HepG2 (cell line): Measurements from ENCODE around the gene KLHDC2. TPM values are rescaled to one million over a fixed set of nuclear protein-coding genes. Genes with fewer than 3 reads are reported as not detected.

ENCODE experiments used
- ADNP ChIP-seq: sonication (generic); formaldehyde crosslinking; IDR thresholded peaks from 2 replicates; pipeline ENCODE4 v1.4.0; 2020; ENCODE audit warnings: missing genetic modification reagents
- AKAP8 ChIP-seq: sonication (generic); formaldehyde crosslinking; IDR thresholded peaks from 2 replicates; pipeline ENCODE4 v1.5.1; 2020; ENCODE audit warnings: mild to moderate bottlenecking, missing genetic modification reagents
- ARHGAP35 ChIP-seq: sonication (generic); formaldehyde crosslinking; IDR thresholded peaks from 2 replicates; pipeline ENCODE4 v1.9.0; 2022; ENCODE audit warnings: mild to moderate bottlenecking, inconsistent platforms, moderate library complexity, missing genetic modification reagents, borderline replicate concordance
- HDAC2 ChIP-seq: sonication (generic); formaldehyde crosslinking; IDR thresholded peaks from 2 replicates; pipeline ENCODE4 v1.4.0; 2020; ENCODE audit warnings: missing genetic modification reagents
- KMT2B ChIP-seq: IDR thresholded peaks from 2 replicates; pipeline ENCODE4 v1.6.1; 2016; ENCODE audit warnings: missing genetic modification reagents, missing compliant biosample characterization
- MAFF ChIP-seq: IDR thresholded peaks from 2 replicates; pipeline ENCODE4 v1.6.1; 2011; ENCODE audit warnings: low read depth, low read length, improper control_type of control experiment
- NFKBIZ ChIP-seq: IDR thresholded peaks from 2 replicates; pipeline ENCODE4 v1.6.1; 2018; ENCODE audit warnings: missing genetic modification reagents, missing compliant biosample characterization
- SMAD3 ChIP-seq: sonication (generic); formaldehyde crosslinking; IDR thresholded peaks from 2 replicates; pipeline ENCODE4 v1.4.0; 2020; ENCODE audit warnings: missing genetic modification reagents
- THYN1 ChIP-seq: sonication (generic); formaldehyde crosslinking; IDR thresholded peaks from 2 replicates; pipeline ENCODE4 v1.8.1; 2023; ENCODE audit warnings: low read depth, mild to moderate bottlenecking, moderate library complexity, missing genetic modification reagents, borderline replicate concordance
- ZKSCAN5 ChIP-seq: sonication (generic); formaldehyde crosslinking; IDR thresholded peaks from 2 replicates; pipeline ENCODE4 v1.5.1; 2020; ENCODE audit warnings: mild to moderate bottlenecking, missing genetic modification reagents
- ZNF17 ChIP-seq: sonication (generic); formaldehyde crosslinking; IDR thresholded peaks from 2 replicates; pipeline ENCODE4 v1.5.0; 2020; ENCODE audit warnings: mild to moderate bottlenecking, missing genetic modification reagents
- ZNF564 ChIP-seq: sonication (generic); formaldehyde crosslinking; IDR thresholded peaks from 2 replicates; pipeline ENCODE4 v1.8.1; 2023; ENCODE audit warnings: mild to moderate bottlenecking, missing genetic modification reagents
- polyA plus RNA-seq, 8 experiments: library from polyadenylated mRNA; depleted of rRNA in 3 of 8; stranded (reverse) in 7 of 8; unstranded in 1 of 8; fragments of >200 nt; fragmentation: Illumina TruSeq in 4 of 8; extraction: Trizol in 4 of 8; gene quantifications; 2 replicates each; pipeline versions ENCODE4 v1.2.1 to v1.2.3, GENCODE V29; 2011 to 2016; ENCODE audit warnings: low read depth in 4 of 8, missing spikeins in 1 of 8, mixed read lengths in 1 of 8; ENCODE audit not compliant: insufficient read depth in 1 of 8
- total RNA-seq, 5 experiments: library from RNA; depleted of rRNA; stranded (reverse); fragments of >200 nt; fragmentation: Illumina TruSeq; extraction: Trizol; gene quantifications; 2 replicates each; pipeline ENCODE4 v1.2.3, GENCODE V29; 2016; ENCODE audit warnings: low read depth in 1 of 5
- TF ChIP-seq, protein P1 (sequence below): sonication (generic); formaldehyde crosslinking; IDR thresholded peaks from 2 replicates; pipeline ENCODE4 v1.4.0; 2020; ENCODE audit warnings: mild to moderate bottlenecking, missing genetic modification reagents
- TF ChIP-seq, protein P2 (sequence below): sonication (generic); formaldehyde crosslinking; IDR thresholded peaks from 2 replicates; pipeline ENCODE4 v1.4.0; 2020; ENCODE audit warnings: mild to moderate bottlenecking, low read depth, missing genetic modification reagents
- TF ChIP-seq, protein P3 (sequence below): IDR thresholded peaks from 2 replicates; pipeline ENCODE4 v1.6.1; 2012; ENCODE audit warnings: low read depth, low read length, improper control_type of control experiment
- TF ChIP-seq, protein P4 (sequence below): sonication (generic); formaldehyde crosslinking; IDR thresholded peaks from 2 replicates; pipeline ENCODE4 v1.5.0; 2020; ENCODE audit warnings: missing genetic modification reagents
- TF ChIP-seq, protein P5 (sequence below): sonication (generic); formaldehyde crosslinking; conservative IDR thresholded peaks from 2 replicates; pipeline ENCODE4 v1.4.0; 2020; ENCODE audit warnings: mild to moderate bottlenecking, missing genetic modification reagents, moderate library complexity

The KLHDC2 gene
- total and polyA plus RNA-seq, 2 of the 13 experiments (the other 11 are each of a cell fraction or from before 2014, with no cell fraction given), result 95.5 to 170 TPM

DNA sequence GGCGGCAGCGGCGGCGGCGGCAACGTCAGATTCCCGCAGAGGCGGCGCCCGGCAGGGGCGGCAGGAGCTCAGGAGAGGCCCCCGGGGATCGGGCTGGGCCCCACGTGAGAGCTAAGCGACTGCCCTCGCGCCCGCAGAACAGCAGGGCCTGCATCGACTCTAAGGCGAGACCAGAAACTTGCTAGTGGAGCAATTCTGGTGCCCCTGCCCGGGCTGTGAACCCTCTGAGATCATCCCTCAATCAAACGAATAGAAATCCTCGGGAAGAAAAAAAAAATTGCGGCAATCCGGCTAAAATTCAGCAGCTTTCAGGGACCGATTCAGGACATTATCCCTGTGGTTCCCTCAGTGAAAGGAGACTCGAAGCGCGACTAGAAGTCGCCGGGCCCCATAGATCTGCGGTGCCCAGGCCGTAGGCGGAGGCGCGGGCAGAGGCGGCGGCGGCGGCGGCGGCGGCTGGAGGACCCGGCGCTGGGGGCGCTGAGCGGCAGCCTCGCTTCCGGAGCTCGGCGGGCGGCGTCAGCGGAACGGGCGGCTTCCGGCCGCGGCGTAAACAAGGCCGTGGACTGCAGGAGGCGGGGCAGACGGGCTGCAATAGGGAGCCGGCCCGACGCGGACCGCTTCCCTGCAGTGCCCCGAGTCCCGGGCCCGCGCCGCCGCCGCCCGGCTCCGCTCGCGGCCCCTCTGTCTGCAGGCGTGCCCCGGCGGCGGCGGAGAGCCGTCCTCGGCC, at the start of gene KLHDC2 (continued):
- no peak for TF ChIP-seq ARHGAP35
- no peak for TF ChIP-seq THYN1 (CRISPR knock-in tag)
- no peak for TF ChIP-seq MAFF
- TF ChIP-seq, protein P1, sequence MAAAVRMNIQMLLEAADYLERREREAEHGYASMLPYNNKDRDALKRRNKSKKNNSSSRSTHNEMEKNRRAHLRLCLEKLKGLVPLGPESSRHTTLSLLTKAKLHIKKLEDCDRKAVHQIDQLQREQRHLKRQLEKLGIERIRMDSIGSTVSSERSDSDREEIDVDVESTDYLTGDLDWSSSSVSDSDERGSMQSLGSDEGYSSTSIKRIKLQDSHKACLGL (CRISPR knock-in tag), result peak; percentile 62
- TF ChIP-seq, protein P2, sequence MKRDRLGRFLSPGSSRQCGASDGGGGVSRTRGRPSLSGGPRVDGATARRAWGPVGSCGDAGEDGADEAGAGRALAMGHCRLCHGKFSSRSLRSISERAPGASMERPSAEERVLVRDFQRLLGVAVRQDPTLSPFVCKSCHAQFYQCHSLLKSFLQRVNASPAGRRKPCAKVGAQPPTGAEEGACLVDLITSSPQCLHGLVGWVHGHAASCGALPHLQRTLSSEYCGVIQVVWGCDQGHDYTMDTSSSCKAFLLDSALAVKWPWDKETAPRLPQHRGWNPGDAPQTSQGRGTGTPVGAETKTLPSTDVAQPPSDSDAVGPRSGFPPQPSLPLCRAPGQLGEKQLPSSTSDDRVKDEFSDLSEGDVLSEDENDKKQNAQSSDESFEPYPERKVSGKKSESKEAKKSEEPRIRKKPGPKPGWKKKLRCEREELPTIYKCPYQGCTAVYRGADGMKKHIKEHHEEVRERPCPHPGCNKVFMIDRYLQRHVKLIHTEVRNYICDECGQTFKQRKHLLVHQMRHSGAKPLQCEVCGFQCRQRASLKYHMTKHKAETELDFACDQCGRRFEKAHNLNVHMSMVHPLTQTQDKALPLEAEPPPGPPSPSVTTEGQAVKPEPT, result no peak
- no peak for TF ChIP-seq ZNF17
- TF ChIP-seq, protein P3, sequence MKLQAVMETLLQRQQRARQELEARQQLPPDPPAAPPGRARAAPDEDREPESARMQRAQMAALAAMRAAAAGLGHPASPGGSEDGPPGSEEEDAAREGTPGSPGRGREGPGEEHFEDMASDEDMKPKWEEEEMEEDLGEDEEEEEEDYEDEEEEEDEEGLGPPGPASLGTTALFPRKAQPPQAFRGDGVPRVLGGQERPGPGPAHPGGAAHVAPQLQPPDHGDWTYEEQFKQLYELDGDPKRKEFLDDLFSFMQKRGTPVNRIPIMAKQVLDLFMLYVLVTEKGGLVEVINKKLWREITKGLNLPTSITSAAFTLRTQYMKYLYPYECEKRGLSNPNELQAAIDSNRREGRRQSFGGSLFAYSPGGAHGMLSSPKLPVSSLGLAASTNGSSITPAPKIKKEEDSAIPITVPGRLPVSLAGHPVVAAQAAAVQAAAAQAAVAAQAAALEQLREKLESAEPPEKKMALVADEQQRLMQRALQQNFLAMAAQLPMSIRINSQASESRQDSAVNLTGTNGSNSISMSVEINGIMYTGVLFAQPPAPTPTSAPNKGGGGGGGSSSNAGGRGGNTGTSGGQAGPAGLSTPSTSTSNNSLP, result no peak
- TF ChIP-seq, protein P4, sequence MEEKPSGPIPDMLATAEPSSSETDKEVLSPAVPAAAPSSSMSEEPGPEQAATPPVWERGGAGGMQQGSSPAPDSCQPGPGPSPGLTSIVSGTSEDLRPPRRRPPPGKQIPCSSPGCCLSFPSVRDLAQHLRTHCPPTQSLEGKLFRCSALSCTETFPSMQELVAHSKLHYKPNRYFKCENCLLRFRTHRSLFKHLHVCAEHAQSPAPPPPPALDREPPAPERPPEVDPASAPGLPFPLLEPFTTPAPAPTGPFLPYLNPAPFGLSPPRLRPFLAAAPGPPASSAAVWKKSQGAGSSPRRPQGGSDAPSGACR (CRISPR knock-in tag), result no peak; the same call in 1 of the 2 replicates
- TF ChIP-seq ADNP, result no peak
- TF ChIP-seq SMAD3, result peak; percentile 52; the same call in 1 of the 2 replicates
- no peak; the same call in 1 of the 2 replicates for TF ChIP-seq AKAP8 (CRISPR knock-in tag)
- no peak for TF ChIP-seq ZKSCAN5
- TF ChIP-seq, protein P5, sequence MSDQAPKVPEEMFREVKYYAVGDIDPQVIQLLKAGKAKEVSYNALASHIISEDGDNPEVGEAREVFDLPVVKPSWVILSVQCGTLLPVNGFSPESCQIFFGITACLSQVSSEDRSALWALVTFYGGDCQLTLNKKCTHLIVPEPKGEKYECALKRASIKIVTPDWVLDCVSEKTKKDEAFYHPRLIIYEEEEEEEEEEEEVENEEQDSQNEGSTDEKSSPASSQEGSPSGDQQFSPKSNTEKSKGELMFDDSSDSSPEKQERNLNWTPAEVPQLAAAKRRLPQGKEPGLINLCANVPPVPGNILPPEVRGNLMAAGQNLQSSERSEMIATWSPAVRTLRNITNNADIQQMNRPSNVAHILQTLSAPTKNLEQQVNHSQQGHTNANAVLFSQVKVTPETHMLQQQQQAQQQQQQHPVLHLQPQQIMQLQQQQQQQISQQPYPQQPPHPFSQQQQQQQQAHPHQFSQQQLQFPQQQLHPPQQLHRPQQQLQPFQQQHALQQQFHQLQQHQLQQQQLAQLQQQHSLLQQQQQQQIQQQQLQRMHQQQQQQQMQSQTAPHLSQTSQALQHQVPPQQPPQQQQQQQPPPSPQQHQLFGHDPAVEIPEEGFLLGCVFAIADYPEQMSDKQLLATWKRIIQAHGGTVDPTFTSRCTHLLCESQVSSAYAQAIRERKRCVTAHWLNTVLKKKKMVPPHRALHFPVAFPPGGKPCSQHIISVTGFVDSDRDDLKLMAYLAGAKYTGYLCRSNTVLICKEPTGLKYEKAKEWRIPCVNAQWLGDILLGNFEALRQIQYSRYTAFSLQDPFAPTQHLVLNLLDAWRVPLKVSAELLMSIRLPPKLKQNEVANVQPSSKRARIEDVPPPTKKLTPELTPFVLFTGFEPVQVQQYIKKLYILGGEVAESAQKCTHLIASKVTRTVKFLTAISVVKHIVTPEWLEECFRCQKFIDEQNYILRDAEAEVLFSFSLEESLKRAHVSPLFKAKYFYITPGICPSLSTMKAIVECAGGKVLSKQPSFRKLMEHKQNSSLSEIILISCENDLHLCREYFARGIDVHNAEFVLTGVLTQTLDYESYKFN, result peak; percentile 64
- TF ChIP-seq NFKBIZ (CRISPR knock-in tag), result no peak
- TF ChIP-seq ZNF564 (CRISPR knock-in tag), result no peak; the same call in 1 of the 2 replicates
- TF ChIP-seq KMT2B, result peak; percentile 71
- no peak; the same call in 1 of the 2 replicates for TF ChIP-seq HDAC2 (CRISPR knock-in tag)
